ENCODE results near the gene CEP164.

CEP164 gene

GRCh38 chr11:117385906-117386305 lies 58.3 kb downstream of the CEP164 start:
- H3K27ac ChIP-seq (ENCODE audit: extremely low read depth, low read depth, low read length): no peak overlapping the region
- TF ChIP-seq PRDM6 (tag by site-specific recombination; IDR thresholded peaks at IDR 0.05) (no peak), ZNF214 (tag by site-specific recombination; IDR thresholded peaks at IDR 0.05; ENCODE audit: borderline replicate concordance) (no peak), SP7 (tag by site-specific recombination; IDR thresholded peaks at IDR 0.05) (no peak), ZNF23 (tag by site-specific recombination; IDR thresholded peaks at IDR 0.05; ENCODE audit: borderline replicate concordance) (no peak), ZNF202 (tag by site-specific recombination; IDR thresholded peaks at IDR 0.05; ENCODE audit: borderline replicate concordance) (no peak), ZNF529 (tag by site-specific recombination; IDR thresholded peaks at IDR 0.05; ENCODE audit: insufficient replicate concordance) (no peak)
- no peaks in the 10 kb centered on the region for H3K4me1 ChIP-seq (ENCODE audit: control insufficient read depth, insufficient read depth, low read length)
- H3K36me3 ChIP-seq (ENCODE audit: control insufficient read depth in 2 of 2, insufficient read depth in 1 of 2, low read length in 2 of 2): peaks cover 0 to 89% of the 10 kb centered on the region in 2 experiments; a peak in 1 of 3 replicates
- CTCF ChIA-PET: interaction anchor here (0.5 kb wide), 1 partner anchor 18 kb away, joined by 3 read pairs; no protein-coding TSS in a partner anchor
- H3K4me3 ChIP-seq (ENCODE audit: low read depth, low read length): no peak overlapping the region
- no peaks in the 10 kb centered on the region for H3K9me3 ChIP-seq (ENCODE audit: control insufficient read depth, insufficient read depth, low read depth, low read length)
- POLR2A ChIA-PET: no interaction called here

- Histone ChIP-seq H3K27ac (ENCODE audit: extremely low read depth, low read depth, low read length) (no peak overlapping the region), H3K4me1 (ENCODE audit: control insufficient read depth, insufficient read depth, low read length) (no peaks in the 10 kb centered on the region), H3K36me3 (ENCODE audit: control insufficient read depth in 2 of 2, insufficient read depth in 1 of 2, low read length in 2 of 2) (peaks cover 0 to 90% of the 10 kb centered on the region in 2 experiments; a peak in 2 of 3 replicates), H3K4me3 (ENCODE audit: low read depth, low read length) (no peak overlapping the region), H3K9me3 (ENCODE audit: control insufficient read depth, insufficient read depth, low read depth, low read length) (no peaks in the 10 kb centered on the region)
- TF ChIP-seq ELK4 (IDR thresholded peaks at IDR 0.05; ENCODE audit: borderline replicate concordance, low read depth, low read length) (no peak), ZNF112 (tag by site-specific recombination; IDR thresholded peaks at IDR 0.05) (no peak), ZNF18 (tag by site-specific recombination; IDR thresholded peaks at IDR 0.05) (no peak), TRIM28 (IDR thresholded peaks at IDR 0.05; ENCODE audit: borderline replicate concordance, low read length) (no peak), ZNF174 (tag by site-specific recombination; IDR thresholded peaks at IDR 0.05) (no peak), GLI2 (tag by site-specific recombination; IDR thresholded peaks at IDR 0.05; ENCODE audit: borderline replicate concordance, low read depth) (no peak), ZNF600 (tag by site-specific recombination; IDR thresholded peaks at IDR 0.05) (no peak), MZF1 (tag by site-specific recombination; IDR thresholded peaks at IDR 0.05; ENCODE audit: borderline replicate concordance) (no peak), ZEB2 (tag by site-specific recombination; IDR thresholded peaks at IDR 0.05) (no peak), ZNF501 (tag by site-specific recombination; IDR thresholded peaks at IDR 0.05) (no peak), ZNF26 (tag by site-specific recombination; IDR thresholded peaks at IDR 0.05) (no peak), ZNF274 (IDR thresholded peaks at IDR 0.05; ENCODE audit: low read length) (no peak), ZNF274 (tag by site-specific recombination; IDR thresholded peaks at IDR 0.05; ENCODE audit: borderline replicate concordance) (no peak), ZNF654 (tag by site-specific recombination; IDR thresholded peaks at IDR 0.05; ENCODE audit: low read depth) (no peak), ZNF701 (tag by site-specific recombination; IDR thresholded peaks at IDR 0.05) (no peak), ZNF624 (tag by site-specific recombination; IDR thresholded peaks at IDR 0.05) (no peak), ZNF366 (tag by site-specific recombination; conservative IDR thresholded peaks at IDR 0.05) (no peak), HOXC10 (CRISPR knock-in tag; IDR thresholded peaks at IDR 0.05) (no peak), ZNF768 (tag by site-specific recombination; IDR thresholded peaks at IDR 0.05) (no peak), ZNF155 (tag by site-specific recombination; IDR thresholded peaks at IDR 0.05) (no peak)
- ChIA-PET CTCF (no interaction called here), POLR2A (interaction anchor here (0.7 kb wide), 1 partner anchor 158 kb away, joined by 3 read pairs; no protein-coding TSS in a partner anchor)
Measured at GRCh38 chr11:117387992-117388755, 60.5 kb downstream of the CEP164 start.

Measured in HEK293 (cell line).